T-cell (primary cell): ENCODE results near the gene PPARA. TPM values are rescaled to one million over a fixed set of nuclear protein-coding genes. Genes with fewer than 3 reads are reported as not detected.

ENCODE experiments used
- ATAC-seq, 4 experiments: fragments of 200-7000 bp in 3 of 4; fragments of 150-1000 bp in 1 of 4; cut with Tn5 transposase; replicated peaks in 1 of 4; 1 replicate in 3 of 4; 2 replicates in 1 of 4; pipeline ENCODE4 v1.10.0; 2021; ENCODE audit warnings: moderate library complexity in 3 of 4, mild to moderate bottlenecking in 2 of 4, moderate number of reproducible peaks in 1 of 4
- CTCF ChIA-PET, 2 donors: fragments of 300-600 bp; sonication (Branson Sonifier 250); formaldehyde crosslinking; loops; one replicate each; lab custom pipeline; 2022; ENCODE audit warnings: antibody characterized with exemption in 2 of 2; lab: Charles Lee
- POLR2A ChIA-PET, 2 donors: fragments of 300-600 bp; sonication (Branson Sonifier 250); formaldehyde crosslinking; loops; one replicate each; lab custom pipeline; 2022; ENCODE audit warnings: antibody characterized with exemption in 2 of 2; lab: Charles Lee
- DNase-seq, 35 experiments: peaks; one replicate each; pipeline versions ENCODE4 v3.0.0 to v3.0.0-alpha.2; 2013 to 2023
- H3K27ac ChIP-seq: one replicate; pipeline ENCODE4 v1.5.1; 2013; ENCODE audit warnings: low read length
- H3K27me3 ChIP-seq, 2 experiments: replicated peaks in 1 of 2; 1 replicate in 1 of 2; 2 replicates in 1 of 2; pipeline versions ENCODE4 v1.6.1 to v1.7.0; 2013; ENCODE audit warnings: low read length in 1 of 2, mixed read lengths in 1 of 2; ENCODE audit not compliant: control insufficient read depth in 2 of 2, insufficient read depth in 2 of 2; ENCODE audit errors: extremely low read depth in 1 of 2
- H3K36me3 ChIP-seq, 2 donors: 1 replicate in 1 of 2; 2 replicates in 1 of 2; pipeline versions ENCODE4 v1.6.1 to v1.7.0; 2013; ENCODE audit warnings: low read length in 1 of 2; ENCODE audit not compliant: control insufficient read depth in 2 of 2, insufficient read depth in 1 of 2; ENCODE audit errors: extremely low read depth in 1 of 2
- H3K4me1 ChIP-seq, 2 experiments: 1 replicate in 1 of 2; 2 replicates in 1 of 2; pipeline versions ENCODE4 v1.6.1 to v1.7.0; 2013; ENCODE audit warnings: low read length in 2 of 2, mixed read lengths in 1 of 2; ENCODE audit not compliant: insufficient read depth in 2 of 2, control insufficient read depth in 1 of 2; ENCODE audit errors: extremely low read depth in 1 of 2
- H3K4me3 ChIP-seq, 2 donors: 1 replicate in 1 of 2; 2 replicates in 1 of 2; pipeline versions ENCODE4 v1.5.1 to v1.7.0; 2013; ENCODE audit warnings: mild to moderate bottlenecking in 2 of 2, low read length in 1 of 2, moderate library complexity in 1 of 2; ENCODE audit not compliant: control insufficient read depth in 1 of 2; ENCODE audit errors: extremely low read depth in 1 of 2
- H3K9me3 ChIP-seq: 2 replicates; pipeline ENCODE4 v1.7.0; 2013
- H3K27ac Mint-ChIP-seq, 2 donors: one replicate each; pipeline ENCODE4 v1.8.0; 2020 to 2021; ENCODE audit warnings: mild to moderate bottlenecking in 2 of 2, mixed read lengths in 2 of 2
- H3K27me3 Mint-ChIP-seq, 2 donors: one replicate each; pipeline ENCODE4 v1.8.0; 2021 to 2022; ENCODE audit warnings: mixed read lengths in 2 of 2
- H3K36me3 Mint-ChIP-seq: one replicate; pipeline ENCODE4 v1.8.0; 2021; ENCODE audit warnings: mixed read lengths
- H3K4me1 Mint-ChIP-seq, 3 donors: one replicate each; pipeline ENCODE4 v1.8.0; 2020 to 2022; ENCODE audit warnings: mixed read lengths in 3 of 3, mild to moderate bottlenecking in 1 of 3
- H3K4me3 Mint-ChIP-seq, 3 donors: one replicate each; pipeline ENCODE4 v1.8.0; 2020 to 2022; ENCODE audit warnings: mild to moderate bottlenecking in 3 of 3, mixed read lengths in 3 of 3, moderate library complexity in 3 of 3
- H3K9me3 Mint-ChIP-seq, 3 donors: one replicate each; pipeline ENCODE4 v1.8.0; 2020 to 2022; ENCODE audit warnings: mixed read lengths in 3 of 3
- WGBS: methylation state at CpG from one replicate; pipeline ENCODE4 v1.1.5; 2013; ENCODE audit warnings: missing lambda C conversion rate; ENCODE audit not compliant: insufficient coverage; 5-methylcytosine and 5-hydroxymethylcytosine counted together
- total RNA-seq, 35 experiments: library from RNA in 6 of 35; stranded (reverse) in 6 of 35; fragments of 120-200 nt in 1 of 35; gene quantifications; one replicate each; pipeline versions ENCODE4 v1.2.1 to v1.2.4 and lab custom pipeline; 2013 to 2026

The PPARA gene
- total RNA-seq, 5 donors from 2014 or later (not counting 1 experiment from before 2014, with no cell fraction given) = 11.0 to 22.2 (median 19.6) TPM

DNA sequence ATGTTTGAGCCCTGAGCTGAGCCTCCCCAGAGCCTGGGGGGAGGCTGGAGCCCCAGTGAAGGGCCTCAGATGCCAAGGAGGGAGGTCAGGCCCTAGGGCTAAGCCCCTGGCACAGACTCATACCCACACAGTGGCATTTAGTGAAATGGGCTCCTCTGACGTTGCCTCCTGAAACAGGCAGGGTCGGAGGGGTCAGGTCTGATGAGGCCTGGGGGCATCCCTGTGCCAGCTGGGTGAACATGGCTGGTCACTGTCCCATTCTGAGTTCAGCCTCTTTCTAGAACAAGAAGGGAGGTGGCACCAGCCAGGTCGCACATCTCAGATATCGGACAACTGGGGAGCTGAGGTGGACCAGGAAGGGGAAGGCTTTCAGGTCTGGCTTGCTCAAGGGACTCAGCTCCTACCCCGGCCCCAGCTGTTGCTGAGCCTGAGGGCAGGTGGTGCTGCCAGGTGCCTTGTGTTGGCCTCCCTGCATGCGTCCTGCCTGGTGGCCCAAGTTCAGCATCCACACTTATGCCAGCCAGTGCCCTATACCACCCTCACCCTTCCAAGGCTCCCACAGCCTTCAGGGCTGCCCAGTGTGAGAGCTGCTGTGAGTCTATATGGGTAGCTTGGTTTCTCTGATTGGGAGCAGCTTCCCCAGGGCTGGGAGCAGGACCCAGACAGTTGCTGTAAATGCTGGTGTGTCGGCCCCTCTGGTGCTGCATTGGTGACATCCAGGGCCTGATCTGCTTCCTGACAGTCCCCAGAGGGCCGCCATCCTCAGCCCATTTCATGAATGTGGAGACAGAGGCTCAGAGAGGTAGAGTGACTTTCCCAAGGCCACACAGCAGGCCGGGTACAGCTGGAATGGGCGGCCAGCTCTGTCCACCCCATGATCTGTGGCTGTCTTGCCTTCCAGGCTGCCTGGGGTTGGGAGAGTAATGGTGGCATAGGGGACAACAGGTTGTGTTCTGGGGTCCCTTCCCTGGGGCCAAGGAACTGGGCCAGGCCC lies 32.8 kb upstream of the PPARA start:
- Mint-ChIP-seq H3K36me3 (no peaks in the 10 kb centered on the region), H3K4me3 (no peak overlapping the region), H3K27me3 (no peaks in the 10 kb centered on the region), H3K9me3 (no peaks in the 10 kb centered on the region), H3K27ac (no peak overlapping the region), H3K4me1 (peaks cover 0 to 3% (median 0%) of the 10 kb centered on the region in 3 donors)
- DNase-seq = no peak
- Histone ChIP-seq H3K4me3 (no peak overlapping the region), H3K27ac (no peak overlapping the region), H3K9me3 (no peaks in the 10 kb centered on the region), H3K4me1 (peaks cover 0 to 15% of the 10 kb centered on the region in 2 experiments), H3K36me3 (no peaks in the 10 kb centered on the region), H3K27me3 (peaks cover 0 to 5% of the 10 kb centered on the region in 2 experiments)
- ChIA-PET CTCF (interaction anchor here (0.6 to 3.0 kb wide), 9 partner anchors 36 to 199 kb away, joined by 3 to 31 read pairs (median 6); no protein-coding TSS in a partner anchor), POLR2A (no interaction called here)
- no peak for ATAC-seq
- WGBS = 94% methylated on average over 8 of the region's 10 CpGs

GRCh38 chr22:46119093-46119728 lies 31.1 kb upstream of the PPARA start:
- DNase-seq = no peak
- no peaks in the 10 kb centered on the region for H3K9me3 Mint-ChIP-seq
- no peaks in the 10 kb centered on the region for H3K36me3 Mint-ChIP-seq
- Histone ChIP-seq H3K27ac (no peak overlapping the region), H3K36me3 (no peaks in the 10 kb centered on the region), H3K9me3 (no peaks in the 10 kb centered on the region), H3K4me3 (no peak overlapping the region), H3K4me1 (peaks cover 0 to 17% of the 10 kb centered on the region in 2 experiments), H3K27me3 (peaks cover 0 to 5% of the 10 kb centered on the region in 2 experiments)
- CTCF ChIA-PET = no interaction called here
- no peaks in the 10 kb centered on the region for H3K27me3 Mint-ChIP-seq
- POLR2A ChIA-PET = no interaction called here
- peaks cover 0 to 3% (median 0%) of the 10 kb centered on the region in 3 donors for H3K4me1 Mint-ChIP-seq
- 64% methylated on average over 10 of the region's 12 CpGs for WGBS
- no peak overlapping the region for H3K4me3 Mint-ChIP-seq
- H3K27ac Mint-ChIP-seq = no peak overlapping the region
- no peak for ATAC-seq

DNA sequence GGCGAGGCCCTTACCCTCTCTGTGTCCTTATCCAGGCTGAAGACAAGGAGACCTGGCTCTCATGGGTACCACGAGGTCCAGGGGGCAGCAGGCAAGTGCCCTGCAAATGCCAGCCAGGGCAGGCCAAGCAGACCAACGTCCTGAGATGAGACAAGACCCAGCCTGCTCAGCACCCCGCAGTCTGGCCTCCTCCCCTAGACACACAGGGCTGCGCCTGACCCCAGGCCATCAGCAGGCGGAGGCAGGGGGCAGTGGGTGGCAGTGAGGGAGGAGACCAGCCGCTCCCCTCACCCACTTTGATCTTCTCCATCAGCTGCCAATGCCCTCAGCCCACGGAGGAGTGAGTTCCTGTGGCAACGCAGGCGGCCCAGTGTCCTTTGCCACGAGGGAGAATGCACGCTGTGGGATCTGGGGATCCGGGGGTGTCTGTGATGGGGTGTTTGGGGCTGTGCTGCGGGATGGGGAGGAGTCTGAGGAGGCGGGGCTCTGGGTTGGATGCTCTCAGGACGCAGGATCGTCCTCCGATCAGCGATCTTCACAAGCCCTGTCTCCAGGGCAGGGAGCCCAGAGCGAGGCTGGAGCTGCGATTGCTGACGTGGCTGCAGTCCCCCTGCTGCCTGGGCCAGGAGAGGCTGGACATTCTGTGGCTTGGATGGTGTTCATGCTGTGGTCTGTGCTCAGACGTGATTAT lies 30.5 kb upstream of the PPARA start:
- POLR2A ChIA-PET = no interaction called here
- ATAC-seq (no peak), DNase-seq (no peak)
- H3K27me3 ChIP-seq = peaks cover 0 to 5% of the 10 kb centered on the region in 2 experiments
- H3K36me3 ChIP-seq = no peaks in the 10 kb centered on the region
- Mint-ChIP-seq H3K9me3 (no peaks in the 10 kb centered on the region), H3K27me3 (no peaks in the 10 kb centered on the region), H3K36me3 (no peaks in the 10 kb centered on the region), H3K27ac (no peak overlapping the region), H3K4me1 (peaks cover 0 to 3% (median 0%) of the 10 kb centered on the region in 3 donors), H3K4me3 (no peak overlapping the region)
- no peaks in the 10 kb centered on the region for H3K9me3 ChIP-seq
- H3K4me3 ChIP-seq = no peak overlapping the region
- peaks cover 0 to 17% of the 10 kb centered on the region in 2 experiments for H3K4me1 ChIP-seq
- CTCF ChIA-PET = no interaction called here
- WGBS = 81% methylated on average over 14 of the region's 23 CpGs
- no peak overlapping the region for H3K27ac ChIP-seq

DNA sequence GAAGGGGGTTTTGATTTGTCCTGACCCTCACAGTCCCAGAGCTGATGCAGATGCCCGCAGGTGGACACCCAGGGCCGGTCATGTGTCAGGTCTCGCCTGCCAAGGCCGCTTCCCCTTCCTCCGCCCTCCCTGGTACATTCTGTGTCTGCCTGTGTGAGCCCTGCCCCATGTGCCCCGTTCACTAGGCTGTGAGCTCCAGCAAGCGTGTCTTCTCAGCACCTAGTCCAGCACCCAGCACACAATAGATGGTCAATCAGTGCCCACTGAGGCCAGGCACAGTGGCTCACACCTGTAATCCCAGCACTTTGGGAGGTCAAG lies 29.9 kb upstream of the PPARA start:
- Histone ChIP-seq H3K27me3 (peaks cover 0 to 5% of the 10 kb centered on the region in 2 experiments), H3K9me3 (no peaks in the 10 kb centered on the region), H3K27ac (no peak overlapping the region), H3K4me3 (no peak overlapping the region), H3K4me1 (peaks cover 0 to 17% of the 10 kb centered on the region in 2 experiments), H3K36me3 (no peaks in the 10 kb centered on the region)
- DNase-seq (no peak), ATAC-seq (no peak)
- no peaks in the 10 kb centered on the region for H3K27me3 Mint-ChIP-seq
- ChIA-PET POLR2A (no interaction called here), CTCF (interaction anchor here in 1 of 2 donors (0.7 kb wide), 1 partner anchor 69 kb away, joined by 3 read pairs; no protein-coding TSS in a partner anchor)
- H3K36me3 Mint-ChIP-seq = no peaks in the 10 kb centered on the region
- 86% methylated on average over 7 of the region's 7 CpGs for WGBS
- peaks cover 0 to 3% (median 0%) of the 10 kb centered on the region in 3 donors for H3K4me1 Mint-ChIP-seq
- H3K27ac Mint-ChIP-seq = no peak overlapping the region
- no peak overlapping the region for H3K4me3 Mint-ChIP-seq
- H3K9me3 Mint-ChIP-seq = no peaks in the 10 kb centered on the region

- peaks cover 0 to 3% (median 0%) of the 10 kb centered on the region in 3 donors for H3K4me1 Mint-ChIP-seq
- H3K27ac Mint-ChIP-seq = no peak overlapping the region
- 85% methylated on average over 6 of the region's 6 CpGs for WGBS
- Histone ChIP-seq H3K4me1 (peaks cover 0 to 16% of the 10 kb centered on the region in 2 experiments), H3K27me3 (peaks cover 0 to 5% of the 10 kb centered on the region in 2 experiments), H3K27ac (no peak overlapping the region), H3K36me3 (no peaks in the 10 kb centered on the region), H3K9me3 (no peaks in the 10 kb centered on the region), H3K4me3 (no peak overlapping the region)
- no peaks in the 10 kb centered on the region for H3K27me3 Mint-ChIP-seq
- H3K4me3 Mint-ChIP-seq = no peak overlapping the region
- no peaks in the 10 kb centered on the region for H3K9me3 Mint-ChIP-seq
- POLR2A ChIA-PET = no interaction called here
- CTCF ChIA-PET = interaction anchor here (0.6 to 1.2 kb wide), 5 partner anchors 69 to 198 kb away, joined by 3 to 7 read pairs (median 4); no protein-coding TSS in a partner anchor
- ATAC-seq (no peak), DNase-seq (no peak)
- H3K36me3 Mint-ChIP-seq = no peaks in the 10 kb centered on the region
Observed at GRCh38 chr22:46121079-46121478, 29.2 kb upstream of the PPARA start.
